Ovary (tissue), 9 donors: ENCODE measurements around the gene GASK1A. TPM values are rescaled to one million over a fixed set of nuclear protein-coding genes. Genes with fewer than 3 reads are reported as not detected.

Source experiments
- DNase-seq, 5 donors: peaks; one replicate each; pipeline ENCODE4 v3.0.0-alpha.2; 2019 to 2020
- H3K27ac ChIP-seq, 2 donors: fragments of 200-600 bp; one replicate each; pipeline versions ENCODE4 v1.5.1 to v1.8.0; 2019 to 2022
- H3K27me3 ChIP-seq: fragments of 200-600 bp; one replicate; pipeline ENCODE4 v1.8.0; 2022
- H3K36me3 ChIP-seq: fragments of 200-600 bp; sonication (generic); one replicate; pipeline ENCODE4 v1.5.1; 2019
- H3K4me1 ChIP-seq: one replicate; pipeline ENCODE4 v1.8.1; 2013; ENCODE audit warnings: mild to moderate bottlenecking, moderate library complexity; ENCODE audit not compliant: insufficient read depth
- H3K4me3 ChIP-seq: fragments of 200-600 bp; sonication (generic); one replicate; pipeline ENCODE4 v1.5.1; 2017
- H3K9me3 ChIP-seq, 2 donors: fragments of 200-600 bp in 1 of 2; sonication (generic) in 1 of 2; one replicate each; pipeline versions ENCODE4 v1.5.1 to v1.8.1; 2013 to 2019; ENCODE audit warnings: mild to moderate bottlenecking in 1 of 2, moderate library complexity in 1 of 2
- EP300 ChIP-seq: sonication (generic); formaldehyde crosslinking; IDR thresholded peaks from one replicate; pipeline ENCODE4 v1.6.1; 2017; ENCODE audit warnings: antibody characterized with exemption
- POLR2A ChIP-seq: fragments of 450-650 bp; IDR thresholded peaks from one replicate; pipeline ENCODE4 v1.6.1; 2017; ENCODE audit warnings: antibody characterized with exemption, mild to moderate bottlenecking, moderate library complexity
- WGBS, 3 donors: extraction: QIAGEN DNeasy Blood & Tissue Kit in 1 of 3; methylation state at CpG; one replicate each; pipeline versions ENCODE4 v1.1.5 to v1.1.7; 2013 to 2017; 5-methylcytosine and 5-hydroxymethylcytosine counted together
- intact Hi-C, 4 donors: fragments of 100-400 bp; cut with DNase I; formaldehyde crosslinking; loops; one replicate each; pipeline versions ENCODE4 v1.11.0 to v1.15.1; 2022 to 2023
- polyA plus RNA-seq, 2 donors: library from polyadenylated mRNA; stranded (reverse); fragments of 200-250 nt in 1 of 2; fragments of 350-450 nt in 1 of 2; fragmentation: Illumina TruSeq in 1 of 2; extraction: RNeasy Lipid Tissue Mini Kit (QIAGEN cat#74804) in 1 of 2; gene quantifications; one replicate each; pipeline ENCODE4 v1.2.3, GENCODE V29; 2013 to 2014
- total RNA-seq, 7 donors: library from RNA; depleted of rRNA in 2 of 7; stranded (reverse); fragments of >200 nt in 2 of 7; fragmentation: NEBNext Ultra II Directional in 3 of 7; extraction: Animal tissue kit (Norgen Biotek cat#: 25700) in 3 of 7; gene quantifications; one replicate each; pipeline versions ENCODE4 v1.1.0 to v1.2.4, GENCODE V29; 2016 to 2023
- TF ChIP-seq, protein P1 (sequence below), 3 donors: fragments of 450-650 bp in 2 of 3; fragments of 200-600 bp in 1 of 3; IDR thresholded peaks; one replicate each; pipeline versions ENCODE4 v1.5.1 to v1.8.0; 2016 to 2022; ENCODE audit warnings: antibody characterized with exemption in 3 of 3, mild to moderate bottlenecking in 1 of 3
- donor health status: DM: no; HTN: no; CAD: no; lungs with moderate emphysema.
- donor health status: DM: no; HTN: no; CAD: no.
- donor health status: Bipolar disorder and iron deficiency.
- donor health status: DM: yes; HTN: yes; CAD: no.
- donor health status: DM: no; HTN: no; CAD: no.
- donor health status: DM: yes; HTN: yes; CAD: no.

GASK1A gene
- total and polyA plus RNA-seq, 9 donors: 5.4 to 41.3 (median 19.4) TPM

DNA sequence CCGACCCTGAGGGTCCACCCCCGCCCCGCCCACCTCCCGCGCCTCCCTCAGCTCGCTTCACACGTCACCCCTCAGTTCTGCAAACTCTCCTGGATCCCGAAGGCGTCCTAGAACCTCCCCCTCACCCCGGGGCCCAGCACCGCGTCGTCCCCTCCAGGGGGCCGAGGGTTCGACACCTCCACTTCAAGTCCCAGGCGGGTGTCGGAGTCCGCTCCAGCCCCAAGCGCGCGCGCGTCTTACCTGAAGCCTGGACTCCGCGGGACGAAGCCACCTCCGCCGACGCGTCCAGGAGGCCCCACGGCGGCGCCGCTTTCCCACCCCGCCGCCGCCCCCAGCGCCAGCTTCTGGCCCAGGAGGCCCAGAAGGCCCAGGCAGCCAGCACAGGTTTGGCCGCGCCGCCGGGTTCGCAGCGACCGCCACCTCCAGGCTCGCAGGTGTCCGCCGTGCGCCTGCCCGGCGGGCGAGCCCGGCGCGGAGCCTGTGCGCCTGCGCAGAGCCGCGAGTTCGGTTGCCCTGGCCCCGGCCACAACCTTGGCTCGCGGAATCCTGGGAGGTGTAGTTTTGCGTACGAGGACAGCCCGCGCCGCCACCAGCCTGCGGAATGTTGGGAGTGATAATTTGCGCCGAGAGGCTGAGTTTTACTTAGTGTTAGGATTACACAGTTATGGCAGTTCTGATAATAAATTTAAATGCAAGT is 126.6 kb downstream of the GASK1A start, which contains the start of gene POMGNT2:
Gene POMGNT2 (minus strand): TSS at position 484 of the 697 bp plus-strand sequence. CDS start 24,648 bp downstream, outside the sequence.
- Histone ChIP-seq H3K9me3 (no peaks in the 10 kb centered on the region), H3K27me3 (no peaks in the 10 kb centered on the region), H3K36me3 (no peaks in the 10 kb centered on the region), H3K4me1 (peaks cover 8% of the 10 kb centered on the region), H3K27ac (peak within 1 kb of the TSS; percentile 69 to 79), H3K4me3 (peak within 1 kb of the TSS; percentile 92)
- WGBS, 3 donors: 0 to 1% (median 1%) methylated on average over 26 to 71 of the region's 71 CpGs
- DNase-seq: peak; percentile 88 to 93 (median 91)
- peak; percentile 81 for TF ChIP-seq POLR2A
- TF ChIP-seq, protein P1, sequence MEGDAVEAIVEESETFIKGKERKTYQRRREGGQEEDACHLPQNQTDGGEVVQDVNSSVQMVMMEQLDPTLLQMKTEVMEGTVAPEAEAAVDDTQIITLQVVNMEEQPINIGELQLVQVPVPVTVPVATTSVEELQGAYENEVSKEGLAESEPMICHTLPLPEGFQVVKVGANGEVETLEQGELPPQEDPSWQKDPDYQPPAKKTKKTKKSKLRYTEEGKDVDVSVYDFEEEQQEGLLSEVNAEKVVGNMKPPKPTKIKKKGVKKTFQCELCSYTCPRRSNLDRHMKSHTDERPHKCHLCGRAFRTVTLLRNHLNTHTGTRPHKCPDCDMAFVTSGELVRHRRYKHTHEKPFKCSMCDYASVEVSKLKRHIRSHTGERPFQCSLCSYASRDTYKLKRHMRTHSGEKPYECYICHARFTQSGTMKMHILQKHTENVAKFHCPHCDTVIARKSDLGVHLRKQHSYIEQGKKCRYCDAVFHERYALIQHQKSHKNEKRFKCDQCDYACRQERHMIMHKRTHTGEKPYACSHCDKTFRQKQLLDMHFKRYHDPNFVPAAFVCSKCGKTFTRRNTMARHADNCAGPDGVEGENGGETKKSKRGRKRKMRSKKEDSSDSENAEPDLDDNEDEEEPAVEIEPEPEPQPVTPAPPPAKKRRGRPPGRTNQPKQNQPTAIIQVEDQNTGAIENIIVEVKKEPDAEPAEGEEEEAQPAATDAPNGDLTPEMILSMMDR (IDR thresholded peaks at IDR 0.05): peak in 1 of 3 donors; percentile 23
- TF ChIP-seq EP300: no peak
- intact Hi-C loops: loop anchor here in 2 of 4 donors (10.0 kb wide), 2 partner anchors 111 to 121 kb away; no protein-coding TSS in a partner anchor

DNA sequence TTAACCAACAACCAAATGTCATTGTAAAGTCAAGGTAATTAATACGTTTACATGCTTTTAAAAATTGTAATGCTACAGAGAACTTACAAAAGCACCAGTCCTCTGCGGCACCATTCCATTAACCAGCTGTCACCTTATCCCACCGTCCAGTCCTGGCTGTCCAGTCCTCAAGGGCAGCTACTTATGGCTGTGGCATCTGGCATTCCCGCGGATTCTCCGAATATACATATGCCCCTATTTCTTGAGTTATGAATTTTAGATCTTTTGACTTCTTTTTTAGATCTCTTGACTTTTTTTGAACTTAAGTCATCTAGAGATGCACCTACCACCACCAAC is 127.2 kb downstream of the GASK1A start:
- Histone ChIP-seq H3K27ac (no peak overlapping the region), H3K4me3 (peak overlapping the region; percentile 92), H3K9me3 (no peaks in the 10 kb centered on the region), H3K36me3 (no peaks in the 10 kb centered on the region), H3K27me3 (no peaks in the 10 kb centered on the region), H3K4me1 (peaks cover 6% of the 10 kb centered on the region)
- WGBS, 3 donors: 6 to 17% (median 9%) methylated on average over 6 of the region's 6 CpGs
- intact Hi-C loops: loop anchor here in 2 of 4 donors (10.0 kb wide), 2 partner anchors 111 to 121 kb away; no protein-coding TSS in a partner anchor
- DNase-seq: no peak
- TF ChIP-seq EP300: no peak
- TF ChIP-seq, protein P1 (IDR thresholded peaks at IDR 0.05): no peak
- TF ChIP-seq POLR2A: no peak

Other genes with a start within 250 kb of the GASK1A start
- gene CCDC13, start 206.1 kb upstream of the GASK1A start, total RNA-seq: 1 to 10 TPM in 3 of 7 donors, under 1 TPM in 4; 0.24 to 5.7 (median 0.60) TPM
- gene CCDC13, start 206.1 kb upstream of the GASK1A start, polyA plus RNA-seq: 1 to 10 TPM in 1 of 2 donors, under 1 TPM in 1; 0.75 to 1.6 TPM
- gene HIGD1A, start 174.8 kb upstream of the GASK1A start, total RNA-seq: 10 to 100 TPM; 44.6 to 88.8 (median 65.4) TPM
- 100 to 1,000 TPM in 1 of 2 donors, 10 to 100 TPM in 1; 63.9 to 126 TPM for gene HIGD1A, start 174.8 kb upstream of the GASK1A start, polyA plus RNA-seq
- gene ACKR2, start 169.9 kb upstream of the GASK1A start, total RNA-seq: 1 to 10 TPM in 4 of 7 donors, under 1 TPM in 3; 0.33 to 4.4 (median 1.0) TPM
- gene ACKR2, start 169.9 kb upstream of the GASK1A start, polyA plus RNA-seq: 1 to 10 TPM in 1 of 2 donors, under 1 TPM in 1; 0.82 to 2.7 TPM
- gene CYP8B1, start 103.4 kb upstream of the GASK1A start, total RNA-seq: under 1 TPM in 2 of 7 donors, not detected in 5; 0.05 to 0.46 TPM
- not detected for gene CYP8B1, start 103.4 kb upstream of the GASK1A start, polyA plus RNA-seq
- gene ZNF662, start 73.2 kb upstream of the GASK1A start, total RNA-seq: 10 to 100 TPM in 5 of 7 donors, 1 to 10 TPM in 2; 9.0 to 29.8 (median 24.6) TPM
- gene ZNF662, start 73.2 kb upstream of the GASK1A start, polyA plus RNA-seq: 10 to 100 TPM in 1 of 2 donors, 1 to 10 TPM in 1; 8.1 to 11.1 TPM
- 10 to 100 TPM; 26.7 to 51.7 (median 43.7) TPM for gene POMGNT2, start 126.8 kb downstream of the GASK1A start, total RNA-seq
- 10 to 100 TPM; 12.0 to 24.0 TPM for gene POMGNT2, start 126.8 kb downstream of the GASK1A start, polyA plus RNA-seq